HL-60 (cell line): Measurements from ENCODE around the gene NFIX.

Source experiments
- GABPA ChIP-seq: IDR thresholded peaks from 2 replicates; pipeline ENCODE4 v1.6.1; 2012; ENCODE audit warnings: low read depth
- POLR2AphosphoS5 ChIP-seq: IDR thresholded peaks from 2 replicates; pipeline ENCODE4 v1.6.1; 2012; ENCODE audit warnings: low read depth

DNA sequence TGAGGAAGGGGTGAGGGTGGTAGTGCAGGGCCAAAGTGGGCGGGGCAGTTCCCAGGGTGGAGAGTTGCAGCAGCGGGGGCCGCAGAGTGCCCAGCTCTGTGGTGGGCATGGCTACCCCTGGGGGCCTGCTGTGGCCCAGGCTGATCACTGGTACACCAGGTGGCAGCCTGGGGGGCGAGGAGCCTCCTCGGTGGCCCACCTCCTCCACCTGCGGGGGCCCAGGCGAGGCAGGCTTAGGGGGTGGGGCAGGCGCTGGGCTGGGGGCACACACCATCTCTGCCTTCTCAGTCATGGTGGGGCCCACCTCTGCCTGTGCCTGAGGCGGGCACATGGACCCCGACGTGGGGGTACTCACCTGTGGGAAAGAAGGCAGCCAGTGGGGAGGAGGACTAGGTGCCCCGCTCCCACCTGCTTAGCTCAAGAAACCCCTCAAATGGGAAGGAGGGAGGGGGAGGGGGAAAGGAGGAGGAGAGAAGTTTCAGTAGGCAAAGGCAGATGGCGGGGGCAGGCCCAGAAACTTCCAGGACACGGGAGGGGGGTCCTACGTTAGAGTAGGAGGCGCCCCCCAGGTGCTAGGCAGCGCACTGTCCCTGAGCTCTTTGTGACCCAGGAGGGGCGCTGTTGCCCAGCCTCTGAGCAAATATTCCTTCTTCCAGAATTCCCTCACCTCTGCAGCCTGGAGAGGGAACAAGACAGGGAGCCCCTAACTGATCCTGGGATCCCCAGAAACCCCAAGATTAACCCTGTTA, 105.7 kb downstream of the NFIX start:
- no peak for TF ChIP-seq POLR2AphosphoS5
- TF ChIP-seq GABPA, result no peak
